ENCODE data around the gene ALKBH1. TPM values are rescaled to one million over a fixed set of nuclear protein-coding genes. Genes with fewer than 3 reads are reported as not detected.

ALKBH1 gene
- total and polyA plus RNA-seq, 9 of the 15 experiments (the other 6 are each of a cell fraction or from before 2014, with no cell fraction given) = 5.3 to 19.4 (median 10.7) TPM

DNA sequence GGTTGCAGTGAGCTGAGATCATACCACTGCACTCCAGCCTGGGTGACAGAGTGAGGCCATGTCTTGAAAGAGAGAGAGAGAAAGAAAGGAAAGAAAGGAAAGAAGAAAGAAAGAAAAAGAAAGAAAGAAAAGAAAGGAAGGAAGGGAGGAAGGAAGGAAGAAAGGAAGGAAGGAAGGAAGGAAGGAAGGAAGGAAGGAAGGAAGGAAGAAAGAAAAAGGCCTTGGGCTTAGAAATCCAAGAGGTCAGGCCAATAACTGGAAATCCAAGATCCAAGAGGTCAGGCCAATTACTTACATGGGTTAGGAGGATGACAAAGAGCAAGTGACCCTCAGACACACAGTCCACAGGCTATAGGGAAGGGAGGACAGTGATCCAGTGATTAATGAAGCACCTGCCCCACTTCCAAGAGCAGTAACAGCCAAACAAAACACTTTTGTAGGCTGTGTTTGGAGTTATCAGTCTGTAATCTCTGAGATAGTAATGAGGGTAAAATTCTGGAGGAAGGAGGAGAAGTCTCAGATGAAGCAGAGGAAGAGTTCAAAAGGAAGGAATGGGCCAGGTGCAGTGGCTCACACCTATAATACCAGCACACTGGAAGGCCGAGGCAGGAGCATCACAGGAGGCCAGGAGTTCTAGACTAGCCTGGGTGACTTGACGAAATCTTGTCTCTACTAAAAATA, 59.2 kb downstream of the ALKBH1 start:
- no peak for FAIRE-seq
- H3K36me3 ChIP-seq (ENCODE audit: control insufficient read depth, insufficient read depth, low read length) = no peaks in the 10 kb centered on the region
- in situ Hi-C loops (cut with MboI) = no loop called here
- WGBS (ENCODE audit: insufficient coverage, low coverage, missing lambda C conversion rate) = 5% methylated on average over 2 of the region's 2 CpGs
- H3K4me1 ChIP-seq (replicated peaks in 1 of 2; ENCODE audit: control insufficient read depth in 2 of 2, insufficient read depth in 2 of 2, low read length in 2 of 2) = peaks cover 0 to 6% of the 10 kb centered on the region in 2 experiments; a peak in 2 of 5 replicates
- H2AFZ ChIP-seq (ENCODE audit: low read depth, low read length) = no peak overlapping the region
- no peaks in the 10 kb centered on the region for H3K27me3 ChIP-seq (ENCODE audit: control insufficient read depth in 2 of 2, insufficient read depth in 2 of 2, low read length in 2 of 2)
- ChIA-PET POLR2A (no interaction called here), CTCF (ENCODE audit: low intra/inter-chr PET ratio) (no interaction called here)
- H3K27ac ChIP-seq (ENCODE audit: extremely low read depth, low read depth, low read length) = no peak overlapping the region
- H3K4me3 ChIP-seq = no peak overlapping the region
- TF ChIP-seq, protein P1, sequence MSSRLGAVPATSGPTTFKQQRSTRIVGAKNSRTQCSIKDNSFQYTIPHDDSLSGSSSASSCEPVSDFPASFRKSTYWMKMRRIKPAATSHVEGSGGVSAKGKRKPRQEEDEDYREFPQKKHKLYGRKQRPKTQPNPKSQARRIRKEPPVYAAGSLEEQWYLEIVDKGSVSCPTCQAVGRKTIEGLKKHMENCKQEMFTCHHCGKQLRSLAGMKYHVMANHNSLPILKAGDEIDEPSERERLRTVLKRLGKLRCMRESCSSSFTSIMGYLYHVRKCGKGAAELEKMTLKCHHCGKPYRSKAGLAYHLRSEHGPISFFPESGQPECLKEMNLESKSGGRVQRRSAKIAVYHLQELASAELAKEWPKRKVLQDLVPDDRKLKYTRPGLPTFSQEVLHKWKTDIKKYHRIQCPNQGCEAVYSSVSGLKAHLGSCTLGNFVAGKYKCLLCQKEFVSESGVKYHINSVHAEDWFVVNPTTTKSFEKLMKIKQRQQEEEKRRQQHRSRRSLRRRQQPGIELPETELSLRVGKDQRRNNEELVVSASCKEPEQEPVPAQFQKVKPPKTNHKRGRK (tag; IDR thresholded peaks at IDR 0.05) = peak; percentile 66; the same call in 1 of the 2 replicates
- TF ChIP-seq ZNF316 (IDR thresholded peaks at IDR 0.05) = no peak
- intact Hi-C loops (cut with micrococcal nuclease) = loop anchor here (5.0 kb wide), 1 partner anchor 191 kb away; the partner anchor contains the start of genes AHSA1 and VIPAS39
- no peak for DNase-seq (ENCODE audit: extremely low read depth in 1 of 4, low spot score in 3 of 4)
- H3K79me2 ChIP-seq (ENCODE audit: control insufficient read depth, insufficient read depth, low read length) = no peaks in the 10 kb centered on the region
- H3K9me3 ChIP-seq (replicated peaks; ENCODE audit: control insufficient read depth, insufficient read depth, low read depth, low read length) = peaks cover 2% of the 10 kb centered on the region; the same call in 1 of the 2 replicates
- no peak overlapping the region for H3K4me2 ChIP-seq (ENCODE audit: insufficient read depth, low read length)
- no peak overlapping the region for H3K9ac ChIP-seq (ENCODE audit: insufficient read depth in 1 of 2, low read depth in 2 of 2, low read length in 2 of 2)
- no TSS peak for BruUV-seq (replicated peaks)
- ATAC-seq = no peak
- H3K9me1 ChIP-seq (ENCODE audit: control insufficient read depth, insufficient read depth, low read length) = no peaks in the 10 kb centered on the region
- H4K20me1 ChIP-seq (replicated peaks; ENCODE audit: control insufficient read depth, insufficient read depth, low read length) = no peaks in the 10 kb centered on the region

DNA sequence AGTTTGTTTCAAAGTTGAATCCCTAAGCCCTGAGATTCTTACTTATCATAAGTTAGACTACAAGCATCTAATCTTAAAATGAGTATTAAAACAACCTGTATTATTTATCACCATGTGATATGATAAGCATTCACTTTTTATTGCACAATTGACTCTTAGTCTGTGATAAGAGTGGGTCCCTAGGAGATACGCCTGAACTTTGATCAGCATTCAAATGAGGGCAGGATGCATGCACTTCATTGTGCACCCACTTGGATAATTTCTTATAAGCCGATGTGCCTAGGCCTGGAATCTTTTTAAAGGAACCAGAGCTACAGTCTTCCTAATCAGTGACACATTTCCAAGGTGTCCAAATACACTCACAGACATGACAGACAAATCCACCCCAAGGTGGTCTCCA, 60.0 kb downstream of the ALKBH1 start:
- ChIA-PET POLR2A (no interaction called here), CTCF (ENCODE audit: low intra/inter-chr PET ratio) (no interaction called here)
- no peaks in the 10 kb centered on the region for H3K9me1 ChIP-seq (ENCODE audit: control insufficient read depth, insufficient read depth, low read length)
- no peak overlapping the region for H3K27ac ChIP-seq (ENCODE audit: extremely low read depth, low read depth, low read length)
- no peaks in the 10 kb centered on the region for H3K36me3 ChIP-seq (ENCODE audit: control insufficient read depth, insufficient read depth, low read length)
- intact Hi-C loops (cut with micrococcal nuclease) = loop anchor here (5.0 kb wide), 1 partner anchor 191 kb away; the partner anchor contains the start of genes AHSA1 and VIPAS39
- DNase-seq (ENCODE audit: extremely low read depth in 1 of 4, low spot score in 3 of 4) = no peak
- WGBS (ENCODE audit: insufficient coverage, low coverage, missing lambda C conversion rate) = 43% methylated on average over 2 of the region's 2 CpGs
- H2AFZ ChIP-seq (ENCODE audit: low read depth, low read length) = no peak overlapping the region
- H3K4me3 ChIP-seq = no peak overlapping the region
- no peak for ATAC-seq
- H4K20me1 ChIP-seq (replicated peaks; ENCODE audit: control insufficient read depth, insufficient read depth, low read length) = no peaks in the 10 kb centered on the region
- no peaks in the 10 kb centered on the region for H3K27me3 ChIP-seq (ENCODE audit: control insufficient read depth in 2 of 2, insufficient read depth in 2 of 2, low read length in 2 of 2)
- no peak overlapping the region for H3K4me2 ChIP-seq (ENCODE audit: insufficient read depth, low read length)
- peaks cover 0 to 6% of the 10 kb centered on the region in 2 experiments; a peak in 2 of 5 replicates for H3K4me1 ChIP-seq (replicated peaks in 1 of 2; ENCODE audit: control insufficient read depth in 2 of 2, insufficient read depth in 2 of 2, low read length in 2 of 2)
- no TSS peak for BruUV-seq (replicated peaks)
- H3K9ac ChIP-seq (ENCODE audit: insufficient read depth in 1 of 2, low read depth in 2 of 2, low read length in 2 of 2) = no peak overlapping the region
- peaks cover 2% of the 10 kb centered on the region; the same call in 1 of the 2 replicates for H3K9me3 ChIP-seq (replicated peaks; ENCODE audit: control insufficient read depth, insufficient read depth, low read depth, low read length)
- FAIRE-seq = no peak
- in situ Hi-C loops (cut with MboI) = no loop called here
- no peaks in the 10 kb centered on the region for H3K79me2 ChIP-seq (ENCODE audit: control insufficient read depth, insufficient read depth, low read length)
- TF ChIP-seq ZC3H4 (CRISPR knock-in tag; IDR thresholded peaks at IDR 0.05; ENCODE audit: borderline replicate concordance) = no peak
- TF ChIP-seq ZFPM2 (CRISPR knock-in tag; IDR thresholded peaks at IDR 0.05) = no peak
- TF ChIP-seq BDP1 (IDR thresholded peaks at IDR 0.05; ENCODE audit: insufficient read depth, insufficient read length) = no peak
- TF ChIP-seq, protein P2, sequence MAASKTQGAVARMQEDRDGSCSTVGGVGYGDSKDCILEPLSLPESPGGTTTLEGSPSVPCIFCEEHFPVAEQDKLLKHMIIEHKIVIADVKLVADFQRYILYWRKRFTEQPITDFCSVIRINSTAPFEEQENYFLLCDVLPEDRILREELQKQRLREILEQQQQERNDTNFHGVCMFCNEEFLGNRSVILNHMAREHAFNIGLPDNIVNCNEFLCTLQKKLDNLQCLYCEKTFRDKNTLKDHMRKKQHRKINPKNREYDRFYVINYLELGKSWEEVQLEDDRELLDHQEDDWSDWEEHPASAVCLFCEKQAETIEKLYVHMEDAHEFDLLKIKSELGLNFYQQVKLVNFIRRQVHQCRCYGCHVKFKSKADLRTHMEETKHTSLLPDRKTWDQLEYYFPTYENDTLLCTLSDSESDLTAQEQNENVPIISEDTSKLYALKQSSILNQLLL (CRISPR knock-in tag; IDR thresholded peaks at IDR 0.05; ENCODE audit: borderline replicate concordance) = no peak
- no peak for TF ChIP-seq PTRF (tag; IDR thresholded peaks at IDR 0.05)
- no peak for TF ChIP-seq ZKSCAN1 (IDR thresholded peaks at IDR 0.05; ENCODE audit: low read depth, low read length)
- TF ChIP-seq CREB1 (IDR thresholded peaks at IDR 0.05) = no peak
- no peak for TF ChIP-seq CREB1 (CRISPR knock-in tag; IDR thresholded peaks at IDR 0.05)
- TF ChIP-seq, protein P3, sequence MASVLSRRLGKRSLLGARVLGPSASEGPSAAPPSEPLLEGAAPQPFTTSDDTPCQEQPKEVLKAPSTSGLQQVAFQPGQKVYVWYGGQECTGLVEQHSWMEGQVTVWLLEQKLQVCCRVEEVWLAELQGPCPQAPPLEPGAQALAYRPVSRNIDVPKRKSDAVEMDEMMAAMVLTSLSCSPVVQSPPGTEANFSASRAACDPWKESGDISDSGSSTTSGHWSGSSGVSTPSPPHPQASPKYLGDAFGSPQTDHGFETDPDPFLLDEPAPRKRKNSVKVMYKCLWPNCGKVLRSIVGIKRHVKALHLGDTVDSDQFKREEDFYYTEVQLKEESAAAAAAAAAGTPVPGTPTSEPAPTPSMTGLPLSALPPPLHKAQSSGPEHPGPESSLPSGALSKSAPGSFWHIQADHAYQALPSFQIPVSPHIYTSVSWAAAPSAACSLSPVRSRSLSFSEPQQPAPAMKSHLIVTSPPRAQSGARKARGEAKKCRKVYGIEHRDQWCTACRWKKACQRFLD (CRISPR knock-in tag; IDR thresholded peaks at IDR 0.05) = no peak
- TF ChIP-seq ZNF707 (CRISPR knock-in tag; conservative IDR thresholded peaks at IDR 0.05) = no peak

Data from K562 (cell line).